Measurements from ENCODE around the gene CCDC59.
A peak's percentile ranks its signal among the peaks of the same experiment; 100 is the strongest.
"Not testable (repeated sequence)": the region's sequence is repeated elsewhere in the genome, so short reads cannot be mapped to it uniquely, and the experiment has no call there.

Gene CCDC59, protein sequence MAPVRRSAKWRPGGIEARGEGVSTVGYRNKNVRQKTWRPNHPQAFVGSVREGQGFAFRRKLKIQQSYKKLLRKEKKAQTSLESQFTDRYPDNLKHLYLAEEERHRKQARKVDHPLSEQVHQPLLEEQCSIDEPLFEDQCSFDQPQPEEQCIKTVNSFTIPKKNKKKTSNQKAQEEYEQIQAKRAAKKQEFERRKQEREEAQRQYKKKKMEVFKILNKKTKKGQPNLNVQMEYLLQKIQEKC

DNA sequence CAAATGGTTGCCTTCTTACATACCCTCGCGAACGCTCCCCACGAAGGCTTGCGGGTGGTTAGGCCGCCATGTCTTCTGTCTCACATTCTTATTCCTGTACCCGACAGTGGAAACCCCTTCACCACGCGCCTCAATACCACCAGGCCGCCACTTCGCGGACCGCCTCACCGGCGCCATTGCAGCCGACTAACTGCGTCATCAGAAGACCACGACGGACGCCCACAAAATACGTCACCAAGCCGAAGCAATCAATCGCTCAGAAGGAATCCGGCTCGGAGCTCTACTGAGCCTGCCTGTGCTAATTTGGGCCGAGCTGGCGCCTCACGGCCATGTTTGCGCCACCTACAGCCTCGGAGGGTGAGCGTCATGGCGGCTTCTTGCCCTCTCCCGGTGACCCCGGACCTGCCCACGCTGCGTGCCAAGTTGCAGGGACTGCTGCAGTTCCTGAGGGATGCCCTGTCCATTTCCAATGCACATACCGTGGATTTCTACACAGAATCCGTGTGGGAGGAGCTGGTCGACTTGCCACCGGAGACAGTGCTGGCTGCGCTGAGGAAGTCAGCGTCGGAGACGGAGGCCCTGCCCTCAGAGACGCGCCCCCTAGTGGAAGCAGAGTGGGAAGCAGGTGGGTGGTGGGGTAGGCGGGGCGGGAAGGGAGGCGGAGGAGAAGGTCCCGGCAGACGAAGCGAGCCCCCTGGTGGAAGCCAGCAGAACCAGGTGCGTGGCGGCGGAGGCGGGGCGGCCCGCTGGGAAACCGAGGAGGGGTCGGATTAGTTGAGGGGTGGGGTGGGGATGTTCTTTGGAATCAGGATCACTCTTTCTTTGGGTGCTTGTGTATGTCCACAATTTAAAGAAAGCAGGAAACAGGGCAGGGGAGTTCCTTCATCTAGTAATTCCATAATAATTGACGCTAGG, at the start of gene CCDC59, which contains the start of gene METTL25:
Gene CCDC59 (minus strand): TSS at position 188 of the 915 bp plus-strand sequence. CDS start 11 bp downstream, at position 177.
Gene METTL25 (plus strand): TSS at position 330 of the 915 bp plus-strand sequence. CDS start 37 bp downstream, at position 367.
- in situ Hi-C loops (cut with MboI; ENCODE audit: low pct_unique_long_range_greater_than_20kb, low sequenced_read_pairs): no loop called here
- DNase-seq: peak; percentile 97

DNA sequence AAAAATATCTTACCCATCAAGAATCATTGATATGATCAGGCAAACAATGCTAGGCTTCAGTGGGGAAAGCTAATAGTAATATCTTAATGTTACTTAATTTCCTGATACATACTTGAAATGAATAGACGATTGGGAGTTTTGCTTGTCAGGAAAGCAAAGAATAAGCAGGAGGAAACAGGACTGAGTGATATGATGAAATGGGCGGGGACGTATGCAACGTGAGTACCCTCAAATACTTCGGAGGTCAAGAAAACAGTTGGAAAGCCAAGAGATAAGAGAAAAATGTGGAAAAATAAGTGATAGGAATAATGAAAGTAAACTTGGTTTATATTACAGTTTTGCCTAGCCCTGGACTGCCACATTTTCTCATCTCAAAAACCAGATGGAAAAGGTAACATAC, 49.3 kb upstream of the CCDC59 start:
- DNase-seq: no peak
- in situ Hi-C loops (cut with MboI; ENCODE audit: low pct_unique_long_range_greater_than_20kb, low sequenced_read_pairs): no loop called here

DNA sequence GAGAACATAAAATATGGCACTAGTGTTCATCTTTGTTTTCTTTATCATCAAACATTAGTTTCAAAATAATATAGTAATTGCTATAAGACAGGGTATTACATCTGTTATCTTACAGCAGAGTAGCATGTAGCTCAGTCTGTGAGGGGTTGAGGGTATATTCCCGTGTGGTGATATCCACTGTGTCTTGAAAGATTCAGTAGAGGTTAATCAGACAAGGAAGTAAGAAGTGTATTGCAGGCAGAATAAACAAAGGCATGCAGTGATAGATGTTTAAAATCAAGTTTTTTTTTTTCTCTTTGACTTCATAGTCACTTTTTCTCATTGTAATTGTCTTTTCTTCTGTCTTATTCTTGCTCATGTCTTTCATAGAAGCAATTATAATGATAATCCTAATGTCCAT, 48.5 kb upstream of the CCDC59 start:
- in situ Hi-C loops (cut with MboI; ENCODE audit: low pct_unique_long_range_greater_than_20kb, low sequenced_read_pairs): no loop called here
- DNase-seq: no peak

DNA sequence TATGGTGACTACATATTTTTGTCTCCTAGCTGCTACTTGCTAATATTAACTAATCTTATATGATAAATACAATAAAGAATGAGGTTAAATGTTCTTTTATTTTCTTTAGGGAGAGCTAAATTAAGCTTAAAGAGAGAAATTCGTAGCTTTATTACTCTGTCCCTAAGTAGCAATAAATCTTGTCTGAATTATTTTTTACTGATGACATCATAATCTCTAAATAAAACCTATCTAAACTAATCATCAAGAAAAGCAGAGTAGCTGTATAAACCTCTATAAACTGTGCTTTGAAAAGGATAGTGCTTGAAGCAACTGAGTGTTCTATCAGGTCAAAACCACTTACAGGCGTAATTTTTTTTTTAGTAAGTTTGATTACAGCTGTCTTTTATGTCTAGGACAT, 42.6 kb upstream of the CCDC59 start:
- in situ Hi-C loops (cut with MboI; ENCODE audit: low pct_unique_long_range_greater_than_20kb, low sequenced_read_pairs): no loop called here
- no peak for DNase-seq

DNA sequence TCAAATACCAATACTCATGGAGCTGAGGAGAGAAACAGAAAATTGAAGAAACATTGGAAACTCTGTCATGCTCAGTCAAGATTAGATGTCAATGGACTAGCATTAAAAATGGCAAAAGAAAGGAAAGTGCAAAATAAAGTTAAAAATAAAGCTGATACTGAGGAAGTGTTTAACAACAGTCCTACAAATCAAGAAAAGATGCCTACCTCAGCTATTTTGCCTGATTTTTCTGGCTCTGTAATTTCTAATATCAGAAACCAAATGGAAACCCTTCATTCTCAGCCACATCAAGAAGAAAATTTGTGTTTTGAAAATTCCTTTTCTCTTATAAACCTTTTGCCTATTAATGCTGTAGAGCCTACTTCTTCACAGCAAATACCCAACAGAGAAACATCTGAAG, 40.7 kb upstream of the CCDC59 start:
- no peak for DNase-seq
- in situ Hi-C loops (cut with MboI; ENCODE audit: low pct_unique_long_range_greater_than_20kb, low sequenced_read_pairs): no loop called here

DNA sequence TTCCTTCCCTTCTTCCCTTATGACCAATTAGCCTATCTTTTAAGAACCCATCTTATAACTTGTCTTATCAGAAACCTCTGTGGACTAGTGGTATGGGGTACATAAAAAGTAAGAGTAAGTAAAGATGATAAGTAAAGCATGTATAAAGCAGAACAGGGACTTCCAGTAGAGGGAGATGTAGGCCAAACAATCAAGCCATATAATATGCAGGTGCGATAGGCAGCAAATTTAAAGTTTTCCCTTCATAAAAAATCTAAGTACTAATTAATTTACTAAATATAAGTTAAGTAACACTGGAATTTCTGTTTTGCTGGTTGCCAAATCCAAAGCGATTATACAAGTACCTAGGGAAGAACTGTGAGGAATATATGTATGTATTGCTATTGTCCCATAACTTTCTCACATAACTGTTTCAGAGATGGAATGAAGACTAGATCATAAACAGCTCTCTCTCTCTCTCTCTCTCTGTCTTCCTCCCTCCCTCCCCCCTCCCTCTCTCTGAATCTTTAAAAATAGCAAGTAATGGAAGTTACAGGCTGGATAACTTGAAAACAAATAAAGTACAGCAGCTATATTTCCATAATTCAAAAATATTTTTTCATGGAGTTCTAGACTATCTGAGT, 25.9 kb upstream of the CCDC59 start:
- in situ Hi-C loops (cut with MboI; ENCODE audit: low pct_unique_long_range_greater_than_20kb, low sequenced_read_pairs): no loop called here
- DNase-seq: peak; percentile 36

DNA sequence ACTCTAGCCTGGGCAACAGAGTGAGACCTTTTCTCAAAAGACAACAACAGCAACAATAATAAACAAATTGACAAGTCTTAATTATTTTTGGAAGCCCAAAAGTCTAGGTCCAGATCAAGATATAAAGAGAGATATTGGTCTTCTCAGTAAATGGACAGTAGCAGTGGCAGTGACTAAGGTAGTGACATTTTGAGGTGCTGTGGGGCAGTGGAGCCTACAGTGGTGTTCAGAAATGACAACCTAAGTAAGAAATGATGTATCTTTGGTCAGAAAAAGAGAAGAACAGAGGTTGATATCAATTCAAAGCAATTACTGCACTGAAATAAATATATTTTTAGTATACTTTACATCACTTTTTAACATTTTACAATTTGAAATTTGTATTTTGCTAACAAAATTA, 20.8 kb upstream of the CCDC59 start:
- DNase-seq: no peak
- in situ Hi-C loops (cut with MboI; ENCODE audit: low pct_unique_long_range_greater_than_20kb, low sequenced_read_pairs): no loop called here

DNA sequence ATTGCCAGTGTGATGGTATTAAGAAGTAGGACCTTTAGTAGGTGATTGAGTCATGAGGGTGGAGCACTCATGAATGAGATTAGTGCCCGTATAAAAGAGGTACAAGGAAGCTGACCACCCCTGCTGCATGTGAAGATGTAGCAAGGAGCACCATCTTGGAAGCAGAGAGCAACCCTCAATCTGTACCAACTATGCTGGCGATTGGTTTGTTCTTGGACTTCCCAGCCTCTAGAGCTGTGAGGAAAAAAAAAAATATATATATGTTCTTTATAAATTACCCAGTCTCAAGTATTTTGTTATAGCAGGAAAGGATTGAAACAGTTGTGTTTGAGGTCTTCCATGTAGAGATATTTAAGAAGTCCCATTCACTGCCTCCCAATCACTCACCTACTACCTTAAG, 17.0 kb upstream of the CCDC59 start:
- in situ Hi-C loops (cut with MboI; ENCODE audit: low pct_unique_long_range_greater_than_20kb, low sequenced_read_pairs): no loop called here
- no peak for DNase-seq

DNA sequence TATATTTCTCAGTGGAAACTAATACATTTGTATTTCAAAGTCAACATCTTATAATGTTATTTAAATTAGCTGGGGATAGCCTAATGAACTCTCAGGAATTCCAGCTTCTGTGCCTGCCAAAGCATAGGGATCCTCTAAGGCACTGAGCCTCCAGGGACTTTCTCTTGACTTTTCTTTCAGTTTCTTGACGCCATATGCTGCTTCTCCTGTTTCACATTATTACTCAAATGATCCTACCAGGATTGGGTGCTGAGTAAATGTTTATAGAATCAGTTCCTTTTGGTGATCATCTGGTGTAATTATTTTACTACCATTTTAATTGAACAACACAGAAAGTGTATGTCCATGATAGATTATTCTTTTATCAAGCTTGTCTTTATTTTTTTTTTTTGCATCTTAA, 8.0 kb upstream of the CCDC59 start:
- in situ Hi-C loops (cut with MboI; ENCODE audit: low pct_unique_long_range_greater_than_20kb, low sequenced_read_pairs): no loop called here
- DNase-seq: no peak

DNA sequence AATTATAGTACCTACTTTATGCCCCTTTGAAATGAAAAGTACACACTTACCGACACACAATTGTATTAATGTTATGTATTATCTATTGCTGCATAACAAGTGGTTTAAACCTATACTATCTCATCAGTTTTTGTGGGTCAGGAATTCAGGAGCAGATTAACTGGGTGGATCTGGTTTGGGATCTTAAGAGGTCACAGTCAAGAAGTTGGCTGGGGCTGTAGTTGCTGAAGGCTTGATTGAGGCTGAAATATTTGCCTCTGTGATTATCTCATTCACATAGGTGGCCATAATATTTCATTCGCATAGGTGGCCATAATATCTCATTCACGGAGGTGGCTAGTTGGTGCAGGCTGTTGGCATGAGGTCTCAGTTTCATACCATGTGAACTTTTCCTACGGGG, 5.8 kb upstream of the CCDC59 start:
- in situ Hi-C loops (cut with MboI; ENCODE audit: low pct_unique_long_range_greater_than_20kb, low sequenced_read_pairs): no loop called here
- DNase-seq: no peak

DNA sequence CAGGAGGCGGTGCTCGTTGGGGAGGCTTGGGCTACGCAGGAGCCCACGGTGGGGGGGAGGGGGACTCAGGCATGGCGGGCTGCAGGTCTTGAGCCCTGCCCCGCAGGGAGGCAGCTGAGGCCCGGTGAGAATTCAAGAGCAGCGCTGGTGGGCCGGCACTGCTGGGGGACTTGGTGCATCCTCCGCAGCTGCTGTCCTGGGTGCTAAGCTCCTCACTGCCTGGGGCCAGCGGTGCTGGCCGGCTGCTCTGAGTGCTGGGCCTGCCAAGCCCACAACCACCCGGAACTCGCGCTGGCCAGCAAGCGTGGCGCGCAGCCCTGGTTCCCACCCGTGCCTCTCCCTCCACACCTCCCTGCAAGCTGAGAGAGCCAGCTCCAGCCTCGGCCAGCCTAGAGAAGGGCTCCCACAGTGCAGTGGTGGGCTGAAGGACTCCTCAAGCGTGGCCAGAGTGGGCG, 3.3 kb upstream of the CCDC59 start:
- in situ Hi-C loops (cut with MboI; ENCODE audit: low pct_unique_long_range_greater_than_20kb, low sequenced_read_pairs): no loop called here
- no peak for DNase-seq

DNA sequence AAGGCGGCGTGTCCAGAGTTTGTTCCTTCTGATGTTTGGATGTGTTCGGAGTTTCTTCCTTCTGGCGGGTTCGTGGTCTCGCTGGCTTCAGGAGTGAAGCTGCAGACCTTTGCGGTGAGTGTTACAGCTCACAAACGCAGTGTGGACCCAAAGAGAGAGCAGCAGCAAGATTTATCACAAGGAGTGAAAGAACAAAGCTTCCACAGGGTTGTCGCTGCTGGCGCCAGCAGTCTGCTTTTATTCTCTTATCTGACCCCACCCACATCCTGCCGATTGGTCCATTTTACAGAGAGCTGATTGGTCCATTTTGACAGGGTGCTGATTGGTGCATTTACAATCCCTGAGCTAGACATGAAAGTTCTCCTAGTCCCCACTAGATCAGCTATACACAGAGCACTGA, 2.6 kb upstream of the CCDC59 start:
- in situ Hi-C loops (cut with MboI; ENCODE audit: low pct_unique_long_range_greater_than_20kb, low sequenced_read_pairs); DNase-seq: not testable (repeated sequence)

DNA sequence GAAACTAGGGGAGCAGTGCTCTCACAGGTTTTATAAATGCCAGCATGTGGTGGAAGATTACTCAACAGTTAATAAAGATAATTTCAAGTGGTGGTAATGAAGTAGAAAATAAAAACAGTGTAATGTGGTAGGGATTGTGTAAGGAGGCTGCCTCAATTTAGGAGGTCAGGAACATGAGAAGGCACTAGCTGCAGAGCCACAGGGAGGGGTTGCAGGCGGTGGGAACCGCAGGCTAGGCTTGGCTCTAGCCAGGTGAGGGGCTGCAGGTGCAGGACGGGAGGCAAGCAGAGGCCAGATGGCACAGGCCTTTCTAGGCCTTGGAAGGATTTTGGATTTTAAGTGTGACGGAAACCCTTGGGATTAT, 910 bp upstream of the CCDC59 start:
- DNase-seq: no peak
- in situ Hi-C loops (cut with MboI; ENCODE audit: low pct_unique_long_range_greater_than_20kb, low sequenced_read_pairs): no loop called here

DNA sequence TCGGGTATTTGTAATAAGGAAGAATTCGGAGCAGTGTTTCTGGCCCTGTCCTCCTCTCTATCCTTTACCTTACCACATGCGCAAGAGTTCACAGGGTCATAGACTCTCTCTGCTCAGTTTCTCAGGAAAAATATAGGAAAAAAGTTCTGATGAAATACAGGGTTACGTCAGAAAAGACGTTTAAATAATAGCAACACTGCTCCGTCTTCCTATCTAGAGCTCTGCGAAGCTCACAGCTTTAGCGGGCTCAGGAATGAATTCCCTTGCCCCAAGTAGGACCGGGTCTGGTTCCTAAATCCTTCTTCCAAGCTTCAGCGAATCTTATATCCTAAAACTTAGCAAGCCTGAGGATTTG, 365 bp downstream of the CCDC59 start:
- in situ Hi-C loops (cut with MboI; ENCODE audit: low pct_unique_long_range_greater_than_20kb, low sequenced_read_pairs): no loop called here
- DNase-seq: no peak

DNA sequence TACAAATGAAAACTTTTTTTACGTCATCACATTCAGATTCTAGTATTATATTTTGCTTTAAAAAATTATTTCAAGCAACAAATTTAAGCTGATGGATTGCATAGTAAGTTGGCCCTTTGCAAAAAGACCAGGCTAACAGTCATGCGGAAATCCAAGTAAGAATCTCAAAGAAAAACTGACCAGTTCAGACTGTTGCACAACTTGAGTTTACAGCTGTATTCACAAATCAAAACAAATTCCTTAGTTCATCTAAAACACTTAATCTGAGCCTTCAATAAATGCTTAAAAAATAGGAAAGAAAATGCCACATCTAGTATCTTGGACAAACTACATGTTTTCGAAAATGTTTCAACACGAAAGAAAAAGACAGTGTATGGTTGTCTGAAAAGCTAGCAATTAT, 847 bp downstream of the CCDC59 start:
- DNase-seq: no peak
- in situ Hi-C loops (cut with MboI; ENCODE audit: low pct_unique_long_range_greater_than_20kb, low sequenced_read_pairs): no loop called here

DNA sequence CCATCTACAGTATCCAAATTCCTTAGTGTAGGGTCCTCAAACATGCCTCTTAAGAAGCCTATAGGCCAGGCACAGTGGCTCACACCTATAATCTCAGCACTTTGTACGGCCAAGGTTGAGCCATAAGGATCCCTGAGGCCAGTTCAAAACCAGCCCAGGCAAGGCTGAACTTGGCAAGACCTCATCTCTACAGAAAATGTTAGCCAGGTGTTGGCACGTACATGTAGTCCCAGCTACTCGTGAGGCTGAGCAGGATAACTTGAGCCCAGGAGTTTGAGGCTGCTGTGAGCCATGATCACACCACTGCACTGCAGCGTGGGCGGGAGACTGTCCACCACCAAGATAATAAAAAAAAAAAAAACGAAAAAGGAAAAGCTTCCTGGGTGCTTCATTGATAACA, 6.8 kb downstream of the CCDC59 start:
- DNase-seq: no peak
- in situ Hi-C loops (cut with MboI; ENCODE audit: low pct_unique_long_range_greater_than_20kb, low sequenced_read_pairs): no loop called here

DNA sequence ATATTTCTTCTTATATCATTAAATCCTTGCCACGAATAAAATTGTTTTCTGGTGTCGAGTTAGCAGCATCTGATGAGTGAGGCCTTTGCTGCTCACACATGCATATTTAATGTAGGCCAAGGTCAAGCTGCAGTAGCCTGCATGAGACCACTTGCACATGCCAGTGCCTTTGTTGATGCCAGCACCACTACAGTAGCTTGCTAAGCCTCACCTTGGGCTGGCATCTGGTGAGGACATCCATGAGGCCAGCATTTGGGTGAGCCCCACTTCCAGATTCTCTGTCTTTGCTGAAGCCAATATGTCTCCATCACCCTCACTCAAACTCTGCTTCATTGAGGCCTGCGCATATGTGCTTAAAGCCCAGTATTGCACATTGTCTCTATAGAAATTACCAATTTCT, 8.0 kb downstream of the CCDC59 start:
- in situ Hi-C loops (cut with MboI; ENCODE audit: low pct_unique_long_range_greater_than_20kb, low sequenced_read_pairs): no loop called here
- no peak for DNase-seq

DNA sequence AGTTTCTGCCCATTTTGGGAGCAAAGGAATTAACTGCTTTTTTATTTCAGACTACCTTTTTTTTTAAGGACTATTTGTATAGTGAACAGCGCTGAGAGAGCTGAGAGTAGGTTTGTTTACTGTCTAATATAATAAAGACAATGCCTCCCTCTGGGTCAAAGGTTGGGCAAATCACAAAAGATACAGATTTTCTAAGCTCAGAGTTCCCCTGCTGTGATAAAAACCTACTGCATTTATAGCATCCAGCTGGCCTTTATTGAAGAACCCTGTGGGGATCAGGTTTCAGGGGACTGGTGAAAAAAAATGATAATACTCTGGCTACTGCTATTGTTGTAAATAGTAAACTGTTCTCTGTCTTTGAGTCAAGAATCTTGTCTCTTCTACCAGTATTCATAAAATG, 28.7 kb downstream of the CCDC59 start:
- DNase-seq: no peak
- in situ Hi-C loops (cut with MboI; ENCODE audit: low pct_unique_long_range_greater_than_20kb, low sequenced_read_pairs): loop anchor here (25.0 kb wide), 1 partner anchor 667 kb away; no protein-coding TSS in a partner anchor

DNA sequence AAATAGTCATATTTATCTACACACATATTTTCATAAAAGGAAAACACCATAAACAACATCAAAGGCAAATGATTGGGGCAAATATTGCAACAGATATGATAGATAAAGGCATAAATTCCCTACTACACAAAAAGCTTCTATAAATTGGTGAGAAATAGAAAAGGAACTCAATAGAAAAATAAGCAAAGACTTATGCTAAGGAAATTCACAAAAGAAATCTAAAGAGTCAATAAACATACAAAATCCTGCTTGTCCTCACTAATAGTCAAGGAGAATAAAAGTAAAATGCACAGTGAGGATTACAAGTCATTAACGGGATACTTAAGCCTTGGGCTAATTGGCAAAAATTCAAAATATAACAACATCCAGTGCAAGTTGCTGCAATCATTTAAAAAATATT, 30.3 kb downstream of the CCDC59 start:
- in situ Hi-C loops (cut with MboI; ENCODE audit: low pct_unique_long_range_greater_than_20kb, low sequenced_read_pairs): loop anchor here (25.0 kb wide), 1 partner anchor 666 kb away; no protein-coding TSS in a partner anchor

DNA sequence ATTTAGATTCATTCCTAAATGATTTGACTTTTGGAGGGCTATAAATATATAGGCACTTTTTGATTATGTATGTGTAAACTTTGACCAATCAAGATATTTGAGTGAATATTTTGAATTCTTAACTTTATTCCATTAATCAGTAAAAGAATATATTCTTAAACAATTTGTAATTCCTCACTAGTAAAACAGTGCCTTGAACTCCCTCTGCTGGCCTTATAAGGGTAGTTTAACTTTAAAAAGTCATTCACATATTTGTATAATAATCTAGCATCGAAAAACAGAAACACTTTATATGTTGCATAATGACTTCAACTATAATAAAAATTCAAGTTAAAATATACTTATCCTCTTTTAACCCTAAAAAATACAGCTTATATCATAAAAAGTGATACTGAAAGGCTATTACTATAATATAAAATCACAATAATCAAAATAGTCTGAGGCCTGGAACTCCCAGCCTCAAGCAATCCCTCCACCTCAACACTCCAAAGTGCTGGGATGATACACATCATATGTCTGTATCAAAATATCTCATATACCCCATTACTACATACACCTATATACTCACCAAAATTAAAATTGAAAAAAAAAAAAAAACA, 31.2 kb downstream of the CCDC59 start:
- in situ Hi-C loops (cut with MboI; ENCODE audit: low pct_unique_long_range_greater_than_20kb, low sequenced_read_pairs): loop anchor here (25.0 kb wide), 1 partner anchor 665 kb away; no protein-coding TSS in a partner anchor
- peak; percentile 20 for DNase-seq

More for the DNA sequence above, 30.3 kb downstream of the CCDC59 start:
- DNase-seq: no peak

All from KBM-7 (cell line).